Limb (tissue), 2 donors: ENCODE measurements around the gene LRRFIP2.
"Not testable (repeated sequence)": the region's sequence is repeated elsewhere in the genome, so short reads cannot be mapped to it uniquely, and the experiment has no call there.

Source experiments
- DNase-seq, 2 donors: peaks; one replicate each; pipeline ENCODE4 v3.0.0-alpha.2; 2016; ENCODE audit errors: extremely low spot score in 2 of 2

The LRRFIP2 gene

DNA sequence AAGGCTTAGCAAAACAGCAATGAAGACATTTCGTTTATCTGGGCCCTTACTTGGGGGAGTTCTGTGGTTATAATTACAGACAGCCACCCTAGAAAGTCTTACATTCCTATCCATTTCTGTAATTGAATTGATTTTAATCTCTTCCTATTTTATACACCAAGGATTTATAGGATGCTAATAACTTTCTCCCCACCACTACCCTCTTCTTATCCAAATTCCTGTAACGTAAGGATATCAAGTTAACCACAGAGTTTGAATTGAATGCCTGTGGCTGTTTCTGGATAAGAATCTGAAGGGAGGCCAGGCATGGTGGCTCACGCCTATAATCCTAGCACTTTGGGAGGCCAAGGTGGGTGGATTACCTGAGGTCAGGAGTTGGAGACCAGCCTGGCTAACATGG, 102.5 kb downstream of the LRRFIP2 start:
- no peak for DNase-seq

DNA sequence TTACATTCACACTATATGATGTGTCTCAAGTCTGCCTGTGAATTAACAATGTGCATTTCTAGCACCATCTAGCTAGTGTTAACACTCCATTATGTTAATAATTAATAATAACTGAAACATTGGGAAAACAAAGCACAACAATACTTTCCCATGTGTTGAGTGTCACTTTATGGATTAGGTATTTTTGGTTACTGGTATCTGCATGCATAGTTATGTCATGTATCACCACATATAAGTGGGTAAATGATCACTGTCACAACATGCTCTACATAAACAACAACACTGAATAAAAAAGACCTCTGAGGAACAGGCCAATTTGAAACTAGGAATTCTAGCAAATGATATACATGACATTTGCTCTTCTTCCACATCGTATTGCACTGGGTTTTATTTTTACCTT, 106.4 kb downstream of the LRRFIP2 start:
- DNase-seq, result no peak

- no peak for DNase-seq
Observed at GRCh38 chr3:37067577-37067976, 106.8 kb downstream of the LRRFIP2 start.

GRCh38 chr3:37064747-37065146, 109.6 kb downstream of the LRRFIP2 start:
- DNase-seq, result no peak

GRCh38 chr3:37058117-37058516, 116.3 kb downstream of the LRRFIP2 start:
- DNase-seq, result no peak

DNA sequence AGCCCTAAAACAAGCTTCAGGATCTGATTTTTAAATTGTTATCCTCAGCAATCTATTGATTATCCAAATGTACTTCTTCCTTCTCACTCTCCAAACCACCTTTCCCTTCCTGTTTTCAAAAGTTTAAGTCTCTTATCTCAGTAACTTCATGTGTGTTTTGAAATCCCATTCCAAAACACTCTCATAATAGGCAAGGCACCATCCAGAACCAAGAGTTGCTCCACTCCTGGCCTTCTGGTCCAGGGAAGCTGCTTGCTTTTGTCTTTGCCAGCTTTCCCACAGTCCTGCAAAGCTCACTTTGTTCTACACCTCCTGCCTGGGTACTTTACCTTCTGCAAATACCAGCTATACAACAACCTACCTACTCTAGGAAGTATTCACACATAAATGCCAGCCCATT, 117.6 kb downstream of the LRRFIP2 start:
- no peak for DNase-seq

GRCh38 chr3:37055077-37055476, 119.3 kb downstream of the LRRFIP2 start:
- DNase-seq, result not testable (repeated sequence)

- DNase-seq, result peak in 1 of 2 donors; percentile 50
Observed at GRCh38 chr3:37054370-37054769, 120.0 kb downstream of the LRRFIP2 start.

- DNase-seq, result no peak
Observed at GRCh38 chr3:37053753-37054152, 120.6 kb downstream of the LRRFIP2 start.

DNA sequence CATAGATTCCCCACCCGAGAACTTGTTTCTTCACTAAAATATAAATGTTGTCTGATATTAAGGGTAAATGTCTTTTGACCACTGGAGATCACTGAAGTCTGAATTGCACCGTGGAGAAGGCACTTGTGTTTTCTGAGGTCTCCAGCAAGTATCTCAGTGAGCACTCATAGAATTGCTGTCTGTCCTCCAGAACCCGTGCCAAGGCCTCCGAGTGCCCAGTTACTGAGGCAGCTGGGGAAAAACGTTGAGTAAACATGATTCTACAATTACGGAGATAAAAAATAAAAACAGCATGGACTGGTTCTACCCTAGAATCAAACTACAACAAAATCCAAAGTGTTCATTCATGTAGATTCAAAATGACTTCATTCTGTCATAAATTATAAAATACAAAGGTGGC, 121.0 kb downstream of the LRRFIP2 start:
- DNase-seq, result no peak

- DNase-seq, result no peak
Observed at GRCh38 chr3:37052860-37053259, 121.5 kb downstream of the LRRFIP2 start.

DNA sequence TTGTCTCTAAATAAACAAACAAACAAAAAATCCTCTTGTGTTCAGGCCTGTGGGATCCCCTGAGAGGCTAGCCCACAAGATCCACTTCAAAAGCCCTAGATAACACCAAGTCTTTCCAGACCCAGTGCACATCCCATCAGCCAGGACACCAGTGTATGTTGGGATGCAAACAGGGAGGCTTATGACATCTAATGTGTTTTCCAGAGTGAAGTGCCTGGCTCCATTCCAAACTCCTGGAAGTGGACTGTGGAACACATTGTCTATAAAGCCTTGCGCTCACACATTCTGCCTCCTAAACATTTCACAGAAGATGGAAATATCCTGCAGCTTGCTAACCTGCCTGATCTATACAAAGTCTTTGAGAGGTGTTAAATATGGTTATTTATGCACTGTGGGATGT, 124.1 kb downstream of the LRRFIP2 start:
- peak; percentile 45 to 54 for DNase-seq

DNA sequence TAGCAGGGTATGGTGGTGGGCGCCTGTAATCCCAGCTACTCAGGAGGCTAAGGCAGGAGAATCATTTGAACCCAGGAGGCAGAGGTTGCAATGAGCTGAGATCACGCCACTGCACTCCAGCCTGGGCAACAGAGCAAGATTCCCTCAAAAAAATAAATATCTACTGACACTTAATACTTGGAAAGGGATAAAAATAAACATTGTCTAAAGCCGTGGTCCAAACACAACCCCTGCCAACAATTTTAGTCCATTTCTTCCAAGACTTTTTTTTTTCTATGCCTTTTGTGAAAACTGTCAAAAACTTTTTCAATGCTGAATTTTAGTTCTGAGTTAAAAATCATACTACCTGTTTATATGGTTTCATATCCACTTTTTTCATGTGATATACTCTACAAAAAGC, 131.7 kb downstream of the LRRFIP2 start:
- DNase-seq, result not testable (repeated sequence)

DNA sequence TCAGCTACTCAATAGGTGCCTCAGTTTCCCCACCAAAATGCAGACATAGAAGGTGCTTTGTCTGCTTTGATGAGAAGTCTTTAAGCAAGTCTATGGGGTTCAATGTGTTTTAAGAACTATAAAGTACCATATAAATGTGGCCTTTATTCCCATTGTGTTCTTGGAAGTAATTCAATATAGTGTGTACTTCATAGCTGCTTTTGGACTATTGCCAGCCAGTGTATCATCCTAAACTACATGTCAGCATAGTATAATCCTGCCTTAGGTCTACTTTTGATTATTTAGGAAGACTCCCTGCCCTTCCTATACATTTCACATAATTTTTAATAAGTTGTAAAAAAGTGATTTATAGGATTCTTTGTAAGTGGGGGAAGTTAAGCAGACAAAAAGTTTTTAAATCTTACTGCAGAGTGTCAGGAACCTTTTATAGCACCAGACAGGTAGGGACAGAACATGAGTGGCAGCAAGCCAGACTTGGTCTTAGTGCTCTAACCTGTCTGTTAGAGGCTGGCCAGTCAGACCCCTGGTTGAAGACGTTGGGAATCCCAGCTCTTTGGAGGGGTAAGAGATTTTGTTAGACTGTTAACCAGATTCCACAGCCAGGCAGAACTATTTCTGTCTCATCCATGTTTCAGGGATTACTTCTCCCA, 132.7 kb downstream of the LRRFIP2 start:
- DNase-seq, result no peak

DNA sequence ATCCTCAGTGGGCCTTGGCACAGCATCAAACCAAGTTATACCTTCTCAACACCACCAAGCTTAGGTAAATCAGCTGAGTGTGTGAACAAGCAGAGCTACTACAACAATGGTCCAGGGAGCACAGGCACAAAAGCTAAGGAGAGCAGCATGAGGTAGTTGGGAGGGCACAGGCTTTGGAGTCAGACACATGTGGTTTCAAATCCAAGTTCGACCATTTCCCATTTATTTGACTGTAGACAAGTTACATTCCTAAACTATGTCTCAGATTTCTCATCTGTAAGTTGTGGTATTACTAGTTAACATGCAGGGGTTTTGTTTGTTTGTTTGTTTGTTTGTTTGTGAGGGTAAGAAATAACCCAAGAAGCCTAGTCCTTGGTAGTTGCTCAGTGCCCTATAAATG, 134.2 kb downstream of the LRRFIP2 start:
- DNase-seq, result no peak

DNA sequence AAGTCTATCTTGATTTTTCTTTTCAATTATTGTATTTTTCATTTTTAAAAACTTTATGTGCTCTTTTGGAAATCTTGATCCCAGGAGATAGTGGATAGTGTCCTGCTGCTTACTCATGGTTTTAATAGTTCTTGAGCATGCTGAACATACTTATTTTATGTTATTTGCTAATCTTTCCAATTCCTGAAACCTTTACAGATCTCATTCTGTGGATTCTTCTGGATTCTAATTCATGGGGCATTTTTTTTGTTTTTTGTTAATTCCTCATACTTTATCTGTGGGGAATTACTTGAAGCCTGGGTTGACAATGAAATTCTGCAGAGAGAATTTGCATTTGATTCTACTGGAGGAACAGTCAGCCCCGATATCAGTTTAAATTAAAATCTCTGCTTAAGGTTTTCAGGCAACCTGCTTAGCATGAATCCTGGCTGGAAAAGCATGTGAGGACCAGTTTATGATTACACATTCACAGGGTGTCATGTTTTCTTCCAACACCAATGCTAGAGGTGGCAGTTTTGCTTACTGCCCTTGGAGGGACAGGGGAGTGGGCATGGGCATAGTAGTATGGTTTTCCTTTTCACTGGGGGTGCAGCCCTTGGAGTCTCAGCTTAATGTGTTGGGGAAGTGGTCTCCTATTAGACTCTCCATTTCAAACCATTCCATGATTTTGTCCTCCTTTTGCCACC, 135.1 kb downstream of the LRRFIP2 start:
- no peak for DNase-seq

DNA sequence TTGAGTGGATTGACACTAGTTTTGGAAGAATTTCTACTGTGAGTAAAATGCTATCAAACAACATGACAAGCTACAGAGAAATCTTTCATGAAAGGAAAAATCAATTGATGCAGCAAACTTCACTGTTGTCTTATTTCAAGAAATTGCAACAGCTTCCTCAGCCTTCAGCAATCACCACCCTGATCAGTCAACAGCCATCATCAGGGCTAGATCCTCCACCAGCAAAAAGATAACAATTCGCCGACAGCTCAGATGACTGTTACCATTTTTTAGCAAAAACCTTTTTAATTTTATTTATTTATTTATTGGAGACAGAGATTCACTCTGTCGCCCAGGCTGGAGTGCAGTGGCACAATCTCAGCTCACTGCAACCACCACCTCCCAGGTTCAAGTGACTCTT, 137.0 kb downstream of the LRRFIP2 start:
- DNase-seq, result no peak

DNA sequence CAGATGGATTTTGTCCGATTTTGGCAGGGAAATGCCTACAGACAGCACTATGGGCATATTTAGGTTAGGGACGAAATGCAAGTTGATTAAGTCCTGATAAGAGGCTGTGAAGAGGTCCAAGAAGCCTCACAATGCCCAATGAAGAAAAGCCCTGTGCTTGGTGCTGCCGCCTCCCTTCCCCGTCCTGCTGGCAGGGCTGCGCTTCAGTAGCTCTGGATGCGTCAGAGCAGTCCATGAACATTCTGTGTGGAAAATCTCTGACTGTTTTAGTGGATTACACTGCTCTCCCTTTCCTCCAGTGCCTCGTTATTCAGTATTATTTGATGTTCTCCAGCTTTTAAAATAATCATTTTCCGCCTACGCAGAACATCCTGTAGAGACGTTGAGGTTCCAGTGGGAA, 141.4 kb downstream of the LRRFIP2 start:
- peak in 1 of 2 donors; percentile 29 for DNase-seq

DNA sequence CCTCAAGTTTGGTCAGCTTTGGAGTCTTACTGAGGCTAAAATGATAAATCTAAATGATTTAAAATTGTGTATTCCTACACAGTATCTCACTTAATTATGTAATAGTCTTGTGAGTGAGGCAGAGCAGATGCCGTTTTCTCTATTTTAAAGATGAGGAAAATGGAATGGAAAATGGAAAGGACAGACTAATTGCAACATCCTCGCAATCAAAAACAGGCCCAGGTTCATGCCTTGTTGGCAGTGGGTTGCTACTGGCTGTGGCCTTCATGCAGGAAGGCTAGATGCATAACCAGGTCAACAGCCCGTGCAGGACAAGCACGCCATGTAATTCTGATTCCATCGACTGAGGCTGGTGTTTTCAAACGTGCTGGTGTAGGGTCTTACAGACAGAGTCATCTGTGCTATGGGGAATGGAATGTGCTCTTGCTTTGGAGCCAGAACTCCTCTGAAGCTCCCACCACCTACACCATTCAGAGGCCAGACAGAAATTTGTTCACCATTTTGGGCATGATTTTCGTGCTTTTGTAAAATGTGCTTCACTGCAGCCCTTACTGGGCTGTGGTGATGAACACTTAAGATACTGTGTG, 143.2 kb downstream of the LRRFIP2 start:
- no peak for DNase-seq

DNA sequence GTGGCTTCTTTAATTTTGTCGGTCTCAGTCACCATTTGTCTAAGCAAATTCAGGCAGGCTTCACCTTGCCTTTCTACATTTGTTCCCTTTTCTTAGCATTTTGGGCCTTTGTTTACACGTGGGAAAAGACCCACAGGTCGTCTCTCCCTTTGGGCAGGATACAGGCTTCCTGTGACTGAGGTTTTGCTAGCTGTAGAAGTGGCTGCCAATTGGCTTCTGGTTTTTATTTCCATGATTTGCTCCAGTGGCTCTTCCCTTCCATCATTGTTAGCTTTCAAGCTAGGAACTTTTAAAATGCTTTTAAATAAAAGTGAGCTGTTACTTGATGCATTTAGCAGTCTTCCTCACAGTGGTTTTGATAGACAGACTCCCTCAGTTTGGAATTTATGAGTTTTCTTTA, 143.8 kb downstream of the LRRFIP2 start:
- DNase-seq, result no peak

- no peak for DNase-seq
Observed at GRCh38 chr3:37029516-37030163, 144.7 kb downstream of the LRRFIP2 start.

DNA sequence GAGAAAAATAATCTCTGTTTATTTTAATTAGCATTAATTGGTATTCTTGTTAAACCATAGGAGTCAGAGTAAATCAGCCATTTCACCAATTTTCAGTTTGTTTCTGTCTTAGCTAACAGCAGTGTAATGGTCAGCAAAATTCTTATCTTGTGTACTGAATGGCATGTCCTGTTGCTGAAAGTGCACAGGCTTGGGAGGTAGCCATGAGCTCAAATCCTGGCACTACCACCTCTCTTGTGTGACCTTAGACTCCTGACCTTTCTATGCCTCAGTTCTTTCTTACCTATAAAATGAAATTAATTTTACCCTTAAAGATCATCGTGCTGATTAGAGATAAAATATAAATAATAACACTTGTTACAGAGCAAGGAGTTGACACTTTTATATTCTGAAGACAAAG, 145.3 kb downstream of the LRRFIP2 start:
- no peak for DNase-seq
